HL-60 (cell line): ENCODE data around the gene FAM78B.

Source experiments
- CTCF ChIP-seq: IDR thresholded peaks from one replicate; pipeline ENCODE4 v1.5.1; 2011; ENCODE audit warnings: low read length, control low read depth, inconsistent platforms; ENCODE audit not compliant: insufficient read depth
- GABPA ChIP-seq: IDR thresholded peaks from 2 replicates; pipeline ENCODE4 v1.6.1; 2012; ENCODE audit warnings: low read depth
- POLR2AphosphoS5 ChIP-seq: IDR thresholded peaks from 2 replicates; pipeline ENCODE4 v1.6.1; 2012; ENCODE audit warnings: low read depth
- REST ChIP-seq: IDR thresholded peaks from 2 replicates; pipeline ENCODE4 v1.6.1; 2012; ENCODE audit warnings: low read depth; ENCODE audit not compliant: insufficient replicate concordance
- SPI1 ChIP-seq: IDR thresholded peaks from 2 replicates; pipeline ENCODE4 v1.6.1; 2012; ENCODE audit warnings: low read depth, mild to moderate bottlenecking, borderline replicate concordance

GRCh38 chr1:166185526-166185925, 18.7 kb upstream of the FAM78B start:
- TF ChIP-seq CTCF (no peak), GABPA (no peak), SPI1 (no peak), REST (no peak), POLR2AphosphoS5 (no peak)
